NCI-H460 (cell line): ENCODE measurements around the gene ABCA4. TPM values are rescaled to one million over a fixed set of nuclear protein-coding genes. Genes with fewer than 3 reads are reported as not detected.

ENCODE experiments used
- DNase-seq: peaks from one replicate; pipeline ENCODE4 v3.0.0-alpha.2; 2016; ENCODE audit warnings: low read depth; ENCODE audit errors: extremely low read depth
- total RNA-seq: library from RNA; depleted of rRNA; stranded (reverse); fragments of >200 nt; shearing (Covaris generic); gene quantifications from 2 replicates; pipeline ENCODE4 v1.2.3, GENCODE V29; 2014

ABCA4 gene
- total RNA-seq, 1 experiment from 2014 or later = not detected

DNA sequence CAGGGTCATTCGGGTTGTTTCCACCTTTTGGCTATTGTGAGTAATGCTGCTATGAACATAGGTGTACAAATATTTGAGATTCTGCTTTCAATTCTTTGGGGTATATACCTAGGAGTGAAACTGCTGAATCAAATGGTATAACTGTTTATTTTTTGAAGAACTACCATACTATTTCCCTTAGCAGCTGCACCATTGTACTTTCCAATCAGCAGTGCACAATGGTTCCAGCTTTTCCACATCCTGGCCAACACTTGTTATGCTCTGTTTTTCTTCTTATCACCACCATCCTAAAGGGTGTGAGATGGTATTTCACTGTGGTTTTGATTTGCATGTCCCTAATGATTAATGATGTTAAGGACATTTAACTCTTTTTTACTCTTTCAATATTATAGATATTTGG lies 3.6 kb upstream of the ABCA4 start:
- no peak for DNase-seq

DNA sequence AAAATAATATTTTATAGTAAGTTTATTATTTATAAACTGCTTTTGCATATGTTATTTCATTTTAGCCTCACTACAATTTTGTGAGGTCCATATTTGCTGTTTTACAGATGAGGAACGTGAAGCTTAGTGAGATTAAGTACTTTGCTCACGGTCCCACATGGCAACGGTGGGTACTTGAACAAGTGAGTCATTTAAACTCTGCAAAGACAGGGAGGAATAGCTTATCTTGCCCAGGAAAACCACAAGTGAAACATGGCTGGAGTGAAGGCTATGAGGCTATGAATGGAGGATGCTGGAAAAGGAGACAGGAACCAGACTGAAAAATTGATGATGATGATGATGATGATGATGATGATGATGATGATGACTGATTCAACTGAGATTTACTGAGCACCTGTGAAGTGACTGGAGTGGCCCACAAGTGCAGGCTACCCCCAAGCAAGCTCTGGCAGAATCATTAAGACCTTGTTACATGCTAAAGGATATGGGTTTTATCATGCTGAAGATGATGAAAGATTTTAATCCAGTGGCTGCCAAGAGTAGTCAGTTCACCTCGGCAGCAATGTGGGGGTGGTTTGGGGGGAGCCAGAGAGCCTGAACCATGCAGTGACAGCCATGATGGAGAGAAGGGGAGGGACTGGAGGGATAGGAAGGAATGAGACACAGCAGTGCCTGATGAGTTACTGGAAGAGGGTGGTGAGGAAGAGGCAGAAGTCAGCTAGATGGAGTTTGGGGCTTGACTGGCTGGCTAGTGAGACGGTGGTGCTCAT lies 1.4 kb upstream of the ABCA4 start:
- no peak for DNase-seq

DNA sequence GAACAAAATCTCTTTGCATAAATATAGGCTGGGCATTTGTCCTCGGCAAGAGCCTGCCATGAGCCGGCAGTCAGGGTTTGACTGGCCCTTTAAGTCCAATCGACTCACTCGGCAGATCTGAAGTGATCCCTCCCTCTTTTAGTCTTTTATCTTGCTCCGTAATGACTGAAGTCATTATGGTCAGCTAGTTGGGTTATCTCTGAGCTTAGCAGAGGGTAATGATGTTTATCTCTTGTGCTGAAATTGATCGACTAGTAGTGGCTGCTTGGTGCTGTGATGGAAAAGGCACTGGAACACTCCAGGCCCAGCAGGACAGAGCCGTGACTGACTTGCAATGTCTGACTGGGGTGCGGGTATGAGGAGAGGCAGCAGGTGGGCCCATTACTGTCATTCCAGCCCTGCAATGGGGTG lies 468 bp upstream of the ABCA4 start:
- DNase-seq = no peak

DNA sequence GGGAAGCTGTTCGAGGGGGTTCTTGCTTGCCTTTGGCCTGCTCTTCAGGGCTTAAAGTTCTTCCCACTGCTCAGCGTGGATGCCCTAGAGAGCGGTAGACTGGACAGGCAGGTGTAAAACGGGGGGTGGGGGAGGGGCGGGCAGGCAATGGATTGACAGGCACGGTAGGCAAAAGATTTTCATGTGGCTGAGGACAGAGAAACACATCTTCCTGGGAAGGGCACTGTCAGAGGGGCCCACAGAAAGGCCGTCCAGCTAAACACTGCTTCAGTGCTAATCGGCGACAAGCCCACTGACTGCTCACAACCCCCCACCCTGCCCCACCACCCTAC lies 412 bp downstream of the ABCA4 start:
- DNase-seq = no peak

DNA sequence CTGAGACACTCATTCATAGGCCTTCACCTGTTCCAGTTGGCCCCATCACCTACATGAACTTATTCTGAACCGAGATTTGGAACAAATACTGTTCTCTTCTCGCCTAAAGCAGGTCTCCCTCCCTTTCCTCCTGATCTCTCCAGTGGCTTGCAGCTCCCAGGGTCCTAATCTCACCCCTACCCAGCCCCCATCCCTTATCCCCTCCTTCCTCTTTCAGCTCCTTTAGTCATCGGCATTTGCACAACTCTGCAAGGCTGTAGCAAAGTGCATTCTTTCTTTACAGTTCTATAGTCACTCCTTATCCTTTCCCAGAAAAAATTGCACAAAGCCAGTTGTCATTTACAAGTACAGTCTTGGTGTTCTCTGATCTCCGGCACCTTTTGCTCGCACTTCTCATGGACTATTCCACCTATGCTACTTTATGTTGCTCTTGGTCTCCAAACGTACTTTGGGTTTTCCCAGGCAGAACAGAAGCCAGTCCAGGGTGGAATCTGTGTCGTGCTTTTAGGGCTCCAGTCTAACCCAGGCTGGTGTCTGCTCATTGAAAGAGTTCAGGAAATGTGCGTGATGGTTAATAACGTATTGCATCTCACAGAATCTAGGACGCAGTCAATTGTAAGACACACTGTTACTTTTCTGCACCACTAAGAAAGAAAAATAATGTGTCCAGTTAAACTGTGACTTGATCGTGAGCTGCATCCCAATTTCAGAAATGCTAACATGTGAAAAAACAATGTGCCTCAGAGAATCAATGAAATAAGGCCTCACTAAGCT lies 965 bp downstream of the ABCA4 start:
- no peak for DNase-seq

DNA sequence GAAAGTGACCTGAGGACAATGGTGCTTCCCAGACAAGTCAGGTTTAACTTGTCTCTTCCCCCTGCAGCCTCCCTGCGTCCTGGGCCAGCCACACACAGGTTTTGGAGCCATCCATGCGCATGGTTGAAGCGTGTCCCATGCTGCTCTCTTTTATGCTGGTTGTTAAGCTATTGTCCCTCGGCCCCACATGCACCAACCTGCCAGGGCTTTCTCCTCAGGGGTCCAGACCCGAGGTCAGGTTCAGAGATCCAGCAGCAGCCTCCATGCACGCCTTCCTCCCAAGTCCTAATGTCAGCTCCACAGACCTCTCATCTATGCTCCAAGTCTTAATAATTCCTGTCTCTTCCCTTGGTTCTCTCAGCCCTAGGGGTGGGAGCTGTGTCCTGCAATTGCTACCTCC lies 1.6 kb downstream of the ABCA4 start:
- DNase-seq = no peak

DNA sequence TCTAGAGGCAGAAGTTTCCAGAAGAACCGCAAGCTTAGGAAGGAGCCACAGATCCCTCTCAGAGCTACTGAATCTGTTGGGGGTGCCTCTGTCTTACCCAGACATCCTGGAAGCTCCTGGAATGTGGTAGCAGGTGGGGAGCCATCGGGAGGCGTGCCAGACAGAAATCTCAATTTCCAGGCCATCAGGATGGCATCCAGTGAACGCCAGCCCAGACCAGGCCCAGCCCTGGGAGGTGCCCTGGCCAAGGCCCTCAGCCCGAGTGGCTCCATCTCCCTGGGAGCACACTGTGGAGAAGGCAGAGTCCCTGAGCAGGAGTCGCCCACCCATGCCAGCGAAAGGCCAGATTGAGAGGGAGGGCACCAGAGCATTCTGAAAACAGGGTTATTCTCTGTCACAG lies 2.5 kb downstream of the ABCA4 start:
- no peak for DNase-seq

DNA sequence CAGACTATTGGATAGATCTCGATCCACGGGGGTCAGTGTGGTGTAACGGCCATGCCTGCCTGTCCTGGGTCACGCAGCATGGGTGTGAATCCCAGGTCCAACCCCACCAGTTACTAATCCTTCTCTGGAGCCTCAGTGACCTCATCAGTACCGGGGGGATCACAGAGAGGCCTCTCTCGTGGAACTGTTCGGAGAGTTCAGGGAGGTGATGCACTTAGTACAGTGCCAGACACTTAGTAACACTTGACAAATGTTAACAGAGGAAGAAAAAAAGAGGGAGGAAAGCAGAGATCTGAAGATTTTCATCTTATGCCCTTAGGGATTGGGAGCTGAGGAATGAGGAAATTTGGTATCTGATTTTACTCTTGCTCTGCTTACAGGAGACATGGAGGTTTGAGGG lies 2.9 kb downstream of the ABCA4 start:
- DNase-seq = no peak

DNA sequence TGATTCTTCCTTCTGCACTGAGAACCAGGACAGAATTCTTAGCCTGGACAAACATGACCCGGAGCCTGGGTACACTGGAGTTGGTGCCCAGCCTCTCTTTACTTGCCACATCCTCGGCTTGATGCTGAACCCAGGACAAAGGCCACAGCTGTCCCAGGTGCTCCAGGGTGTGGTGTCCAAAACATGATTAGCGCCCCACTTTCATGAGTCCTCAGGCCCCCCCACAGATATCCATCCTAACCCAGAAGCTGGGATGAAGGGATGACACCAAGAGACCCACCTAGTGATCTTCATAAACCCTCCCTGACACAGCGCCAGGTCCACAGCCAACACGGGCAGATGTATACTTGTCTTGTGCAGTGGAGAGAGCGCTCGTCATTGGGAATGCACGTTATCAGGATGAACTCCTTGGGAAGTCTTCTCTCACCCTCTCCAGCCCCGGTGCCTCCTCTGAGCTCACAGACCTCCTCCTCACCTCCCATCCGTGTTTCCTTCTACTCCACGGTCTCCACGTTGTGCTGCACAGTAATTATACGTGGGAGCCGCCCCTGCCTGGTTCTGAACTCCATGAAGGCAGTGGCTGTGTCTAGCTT lies 3.6 kb downstream of the ABCA4 start:
- no peak for DNase-seq

DNA sequence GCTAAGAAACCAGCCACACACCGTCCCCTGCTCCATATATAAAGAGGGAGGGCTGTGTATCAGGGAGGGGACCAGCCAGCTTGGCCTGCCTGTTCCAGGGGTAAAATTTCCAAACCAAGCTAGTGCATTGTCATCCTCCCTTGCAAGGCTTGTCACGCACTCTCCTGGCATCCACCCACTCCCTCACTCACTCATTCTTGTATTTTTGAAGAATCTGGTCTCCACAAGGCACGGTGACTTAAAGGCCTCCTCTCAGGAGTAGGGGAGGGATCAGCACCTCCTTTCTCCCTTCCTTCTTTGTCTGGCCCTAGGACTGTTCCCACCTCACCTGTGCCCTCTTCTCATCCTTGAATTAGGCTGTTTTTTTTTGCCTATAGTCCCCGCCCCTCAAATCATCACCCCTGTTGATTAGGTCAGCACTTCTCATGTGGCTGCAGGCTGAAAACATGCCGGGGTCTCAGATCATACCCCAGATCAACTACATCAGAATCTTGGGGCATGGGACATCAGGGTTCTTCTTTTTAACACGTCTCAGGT lies 5.0 kb downstream of the ABCA4 start:
- no peak for DNase-seq

DNA sequence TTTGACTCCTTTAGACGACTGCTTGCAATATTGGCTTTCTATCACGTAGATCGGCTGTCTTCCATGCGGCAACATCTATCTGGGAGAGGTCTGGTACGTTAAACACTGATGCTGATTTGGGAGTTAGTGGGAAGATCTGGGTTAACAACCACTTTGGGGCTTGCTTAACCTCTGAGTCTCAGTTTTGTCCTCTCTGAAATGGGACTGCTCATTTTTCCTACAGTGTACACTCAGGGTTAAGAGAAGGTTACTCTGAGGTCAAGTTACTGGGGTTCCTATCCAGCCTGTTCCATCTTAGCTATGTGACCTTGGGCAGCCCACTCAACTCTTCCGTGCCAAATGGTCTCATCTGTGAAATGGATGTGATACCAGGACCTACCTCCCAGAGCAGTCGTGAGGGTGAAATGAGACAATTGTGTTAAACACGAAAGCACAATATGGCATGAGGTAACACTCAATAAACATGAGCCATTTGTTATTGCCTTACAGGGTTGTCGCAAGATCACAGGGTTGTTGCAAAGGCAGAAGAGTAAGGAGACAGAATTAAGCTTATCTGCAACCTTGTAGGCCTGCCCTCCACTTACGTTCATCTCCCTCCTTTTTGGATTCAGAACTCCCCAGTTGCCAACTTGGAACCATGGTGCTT lies 5.6 kb downstream of the ABCA4 start:
- no peak for DNase-seq

DNA sequence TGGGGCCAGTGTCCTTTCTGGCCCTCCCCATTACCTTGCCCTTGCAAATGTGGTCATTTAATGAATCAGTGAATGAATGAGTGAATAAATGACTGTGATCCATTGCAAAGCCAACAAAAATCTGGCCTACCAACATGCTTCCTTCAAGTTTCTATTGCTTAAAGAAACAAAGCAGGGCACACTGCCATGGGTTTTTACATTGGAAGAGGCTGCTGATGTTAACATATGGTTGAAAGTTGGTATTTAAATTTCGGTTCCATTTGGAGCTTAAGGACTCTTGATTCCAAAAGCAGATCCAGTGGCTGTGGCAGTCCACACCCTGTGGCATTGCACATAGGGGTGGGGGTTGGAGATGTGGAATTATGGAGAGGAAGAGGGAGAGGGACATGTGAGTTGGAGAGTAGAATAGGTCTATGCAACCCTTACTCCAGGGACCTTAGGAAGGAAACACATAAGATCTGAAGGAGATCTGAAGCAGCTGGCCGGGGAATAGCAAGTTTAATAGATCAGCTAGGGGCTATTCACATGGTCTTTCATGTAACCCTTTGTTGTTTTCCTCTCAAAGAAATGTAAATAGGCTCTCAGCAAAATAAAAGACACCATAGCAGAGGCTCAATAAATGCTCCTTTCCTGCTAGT lies 7.2 kb downstream of the ABCA4 start:
- DNase-seq = no peak

DNA sequence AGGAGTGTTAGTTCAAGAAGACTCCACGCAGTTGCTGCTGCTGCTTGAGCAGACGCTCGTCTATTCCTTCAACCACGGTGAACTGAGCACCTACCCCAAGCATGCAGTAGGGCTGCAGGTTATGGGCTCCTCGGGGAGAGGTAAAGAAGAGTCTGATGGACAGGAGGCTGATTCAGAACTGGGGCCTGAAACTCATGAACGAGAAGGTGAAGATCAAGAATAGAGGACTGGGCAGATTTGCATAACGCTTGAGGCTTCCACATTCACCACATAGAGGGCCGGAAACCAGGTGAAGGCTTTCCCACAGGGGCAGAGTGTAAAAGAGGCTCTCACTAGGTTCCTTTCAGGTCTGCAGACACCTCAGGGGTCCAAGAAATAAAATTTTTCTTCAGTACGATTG lies 9.1 kb downstream of the ABCA4 start:
- DNase-seq = no peak

DNA sequence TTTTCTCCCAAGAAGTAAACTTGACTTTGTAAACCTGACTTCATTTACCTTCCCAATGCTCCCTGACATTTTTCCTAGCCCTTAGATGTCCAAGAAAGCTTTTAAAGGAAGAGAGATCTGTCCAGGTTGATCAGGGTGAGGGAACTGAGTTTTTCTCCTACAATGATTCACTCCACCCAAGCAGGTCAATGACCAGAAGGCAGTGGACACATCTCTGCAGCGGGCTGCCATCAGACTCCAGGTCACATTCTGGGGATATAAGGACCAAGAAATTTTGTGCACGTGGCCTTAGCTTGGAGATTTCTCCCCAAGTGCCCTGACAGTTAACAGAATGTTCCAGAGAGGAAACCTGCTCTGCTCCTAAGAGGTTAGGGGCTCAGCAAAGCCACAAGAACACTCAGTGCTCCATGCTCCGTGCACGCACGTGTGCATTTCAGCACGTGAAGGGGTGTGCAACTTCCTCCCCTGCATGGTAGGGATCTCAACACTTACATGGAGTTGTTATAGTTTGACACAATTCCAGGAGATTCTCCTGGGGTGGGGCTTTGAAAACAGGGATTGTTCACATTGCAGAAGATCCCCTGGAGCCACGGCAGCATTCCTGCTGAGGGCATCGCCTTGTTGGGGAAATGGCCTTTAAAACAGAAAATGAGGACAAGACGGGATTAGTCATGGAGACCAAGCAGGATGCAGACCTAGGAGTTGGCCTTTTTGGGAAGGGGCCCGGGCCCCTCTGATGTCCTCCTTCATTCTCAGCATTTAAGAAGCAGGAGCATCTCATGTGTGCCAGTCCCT lies 9.8 kb downstream of the ABCA4 start:
- no peak for DNase-seq

DNA sequence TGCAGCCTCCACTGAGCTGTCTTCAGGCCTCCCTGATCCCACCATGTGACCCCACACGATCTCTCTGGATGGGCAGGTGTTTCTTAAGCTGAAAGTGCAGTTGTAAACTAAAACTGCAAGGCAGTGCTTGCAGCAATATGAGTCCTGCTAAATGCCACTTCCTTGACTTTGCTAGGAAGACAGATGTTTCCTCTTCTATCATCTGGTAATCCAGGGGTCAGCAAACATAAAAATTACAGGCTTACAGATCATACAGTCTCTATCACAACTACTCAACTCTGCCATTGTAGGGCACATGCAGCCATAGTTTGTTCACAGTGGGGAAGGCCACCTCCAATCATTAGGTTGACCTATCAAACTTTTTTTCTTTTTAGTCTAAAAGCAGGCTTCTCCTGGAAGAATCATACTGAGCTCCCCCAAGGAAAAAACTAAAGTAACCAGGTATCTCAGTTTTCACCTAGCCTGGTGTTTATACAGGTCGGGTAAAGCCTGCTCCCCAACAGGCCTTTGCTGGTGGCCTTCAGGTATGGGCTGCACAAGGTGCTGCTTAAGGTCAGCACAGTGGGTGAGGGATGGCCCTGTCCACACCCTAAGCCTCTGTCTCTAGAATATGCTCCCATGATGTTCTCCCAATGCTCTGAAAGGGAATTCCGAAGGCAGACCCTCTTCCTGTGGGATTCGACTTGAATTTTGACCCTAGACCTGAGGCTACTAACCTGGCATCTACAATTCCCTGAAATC lies 10.8 kb downstream of the ABCA4 start:
- DNase-seq = no peak

DNA sequence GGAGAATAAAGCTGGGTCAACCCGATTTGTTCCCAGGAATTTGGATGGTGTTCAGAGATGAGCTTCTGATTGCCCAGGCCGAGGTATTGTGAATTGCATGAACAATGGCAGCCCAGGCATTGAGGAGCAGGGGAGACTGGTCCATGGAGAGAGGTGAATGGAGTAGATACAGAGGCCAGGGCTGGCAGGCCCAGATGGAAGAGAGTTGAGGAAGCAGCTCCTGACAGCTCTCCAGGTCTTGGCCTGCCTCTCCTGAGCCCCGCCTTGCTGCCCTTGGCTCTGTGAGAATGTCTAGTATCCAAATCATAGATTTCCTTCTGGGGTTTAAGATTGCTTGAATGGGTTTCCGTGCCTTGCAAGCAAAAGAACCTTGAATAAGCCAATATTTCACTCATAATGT lies 11.5 kb downstream of the ABCA4 start:
- no peak for DNase-seq

DNA sequence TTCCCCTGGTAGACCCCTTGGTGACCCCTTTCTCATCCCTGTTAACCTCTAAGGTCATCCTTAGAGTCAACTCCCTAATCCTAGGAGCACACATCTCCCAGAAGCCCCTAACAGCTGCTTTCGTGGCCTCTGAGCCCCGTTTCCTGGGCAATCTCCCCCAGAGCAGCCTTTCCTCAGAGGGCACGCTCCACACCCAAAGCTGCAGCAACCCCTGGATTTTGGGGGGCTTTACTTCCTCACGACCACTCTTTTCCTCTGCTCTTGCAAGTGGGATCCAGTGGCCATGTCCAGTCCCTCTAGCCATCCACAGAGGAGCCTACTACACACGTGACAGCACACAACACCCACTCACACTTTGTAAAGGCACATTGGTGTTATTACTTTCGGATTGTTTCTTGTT lies 13.8 kb downstream of the ABCA4 start:
- DNase-seq = no peak

DNA sequence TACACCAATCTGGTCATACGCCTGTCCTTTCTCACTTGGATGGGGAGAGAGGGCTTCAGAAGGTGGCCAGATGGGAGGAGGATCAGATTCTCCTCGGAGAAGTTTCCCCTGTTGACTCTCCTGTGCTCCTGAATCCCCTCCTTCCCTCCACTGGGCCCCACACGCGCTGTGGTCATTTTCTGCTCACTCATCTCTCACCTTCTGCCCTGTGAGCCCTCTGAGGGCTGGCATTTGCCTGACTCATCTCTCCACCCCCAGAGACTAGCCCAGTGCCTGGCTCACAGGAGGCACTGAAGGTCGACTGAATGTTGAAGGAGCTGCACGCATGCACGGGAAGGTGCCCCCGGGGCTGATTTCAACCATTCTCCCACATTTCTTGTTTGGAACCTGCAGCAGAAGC lies 14.2 kb downstream of the ABCA4 start:
- no peak for DNase-seq

DNA sequence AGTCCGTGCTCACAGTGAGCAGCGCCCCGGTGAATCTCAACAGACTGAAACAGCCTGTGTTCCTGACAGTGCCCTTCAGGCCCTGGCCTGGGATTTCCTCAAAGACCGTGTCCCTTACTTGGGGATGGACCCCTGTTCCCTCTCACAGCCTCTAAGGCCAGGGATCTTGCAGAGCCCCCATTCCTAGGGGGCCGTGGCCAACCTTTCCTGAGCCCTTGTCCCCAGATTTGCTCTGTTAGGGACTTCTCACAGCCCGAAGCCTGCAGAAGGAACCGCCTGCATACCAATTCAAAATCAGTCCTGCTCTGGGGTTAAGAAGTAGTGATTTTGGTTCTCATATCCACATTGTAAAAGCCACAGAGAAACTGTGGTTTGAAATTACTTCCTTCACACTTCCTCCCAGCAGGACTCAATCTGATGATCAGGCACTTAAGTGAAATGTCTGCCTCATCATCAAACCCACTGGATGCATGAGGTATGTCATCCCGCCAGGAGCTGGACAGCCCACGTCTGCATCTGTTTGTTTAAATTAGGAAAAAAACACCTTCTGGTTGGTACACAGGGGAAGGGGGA lies 14.9 kb downstream of the ABCA4 start:
- DNase-seq = no peak
